ENCODE measurements around the gene CSNK1G3.
"Not testable (repeated sequence)": the region's sequence is repeated elsewhere in the genome, so short reads cannot be mapped to it uniquely, and the experiment has no call there.

CSNK1G3 gene

GRCh38 chr5:123511648-123512605 is at the start of gene CSNK1G3:
TSS of gene CSNK1G3 (plus strand) at chr5:123512177. CDS start at chr5:123545664, 33,487 bp downstream.
- DNase-seq (ENCODE audit: low spot score) = peak; percentile 95

GRCh38 chr5:123466839-123467238 is 45.1 kb upstream of the CSNK1G3 start:
- DNase-seq (ENCODE audit: low spot score) = not testable (repeated sequence)

- DNase-seq (ENCODE audit: low spot score) = no peak
Measured at GRCh38 chr5:123471385-123471784, 40.6 kb upstream of the CSNK1G3 start.

DNA sequence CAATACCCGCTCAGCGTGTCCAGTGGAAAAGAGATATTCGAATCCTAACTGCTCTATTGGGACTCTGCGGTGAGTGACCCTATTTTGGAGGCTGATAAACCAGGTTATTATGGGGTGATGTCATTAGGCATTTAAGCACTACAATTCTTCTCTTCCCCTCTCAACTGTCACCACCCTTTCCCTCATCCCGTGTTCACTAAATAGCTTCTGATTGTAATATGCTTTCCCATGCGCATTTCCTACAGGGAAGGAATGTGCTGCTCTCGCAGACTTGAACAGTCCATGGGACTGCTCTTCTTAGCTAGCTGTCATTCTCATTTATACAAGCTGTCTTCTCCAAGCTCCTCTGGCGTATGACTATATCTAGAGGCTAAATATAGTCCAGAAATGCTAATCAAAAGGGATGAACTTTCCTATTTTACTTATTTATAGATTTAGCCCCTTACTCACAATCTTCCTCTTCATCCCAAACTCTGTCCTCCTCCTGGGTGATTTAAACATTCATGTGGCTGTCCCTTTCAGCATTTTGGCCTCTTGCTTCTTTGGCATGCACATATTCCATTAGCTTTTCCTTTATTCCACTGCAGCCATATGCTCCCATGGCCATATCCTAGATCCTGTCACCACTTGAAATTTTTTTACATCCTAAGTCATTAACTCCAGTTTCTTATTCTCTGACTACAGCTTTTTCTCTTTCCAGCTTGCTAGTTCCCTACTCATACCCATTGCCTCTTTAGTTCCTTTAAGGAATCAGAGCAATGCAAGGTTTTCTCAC is 39.6 kb upstream of the CSNK1G3 start:
- DNase-seq (ENCODE audit: low spot score) = no peak

DNA sequence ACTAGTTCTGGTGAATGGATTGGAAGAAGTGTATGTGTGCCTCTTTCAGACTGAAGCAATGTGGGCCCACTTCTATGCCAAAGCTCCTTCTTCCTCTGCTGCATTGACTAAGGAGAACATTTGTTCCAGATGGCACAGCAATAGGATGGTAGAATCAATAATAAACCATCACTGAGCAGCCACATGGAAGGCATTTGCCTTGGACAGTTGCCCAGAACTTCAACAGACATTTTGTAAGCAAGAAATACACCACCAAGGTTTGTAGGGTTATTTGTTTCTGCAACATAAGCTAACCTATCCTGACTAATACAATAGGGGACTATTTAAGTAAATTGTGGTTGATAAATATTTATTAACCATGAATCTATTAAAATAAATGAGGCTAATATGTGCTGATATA is 37.7 kb upstream of the CSNK1G3 start:
- no peak for DNase-seq (ENCODE audit: low spot score)

- DNase-seq (ENCODE audit: low spot score) = no peak
Measured at GRCh38 chr5:123476731-123477130, 35.2 kb upstream of the CSNK1G3 start.

- DNase-seq (ENCODE audit: low spot score) = no peak
Measured at GRCh38 chr5:123478546-123478945, 33.4 kb upstream of the CSNK1G3 start.

GRCh38 chr5:123482258-123482657 is 29.7 kb upstream of the CSNK1G3 start:
- no peak for DNase-seq (ENCODE audit: low spot score)

DNA sequence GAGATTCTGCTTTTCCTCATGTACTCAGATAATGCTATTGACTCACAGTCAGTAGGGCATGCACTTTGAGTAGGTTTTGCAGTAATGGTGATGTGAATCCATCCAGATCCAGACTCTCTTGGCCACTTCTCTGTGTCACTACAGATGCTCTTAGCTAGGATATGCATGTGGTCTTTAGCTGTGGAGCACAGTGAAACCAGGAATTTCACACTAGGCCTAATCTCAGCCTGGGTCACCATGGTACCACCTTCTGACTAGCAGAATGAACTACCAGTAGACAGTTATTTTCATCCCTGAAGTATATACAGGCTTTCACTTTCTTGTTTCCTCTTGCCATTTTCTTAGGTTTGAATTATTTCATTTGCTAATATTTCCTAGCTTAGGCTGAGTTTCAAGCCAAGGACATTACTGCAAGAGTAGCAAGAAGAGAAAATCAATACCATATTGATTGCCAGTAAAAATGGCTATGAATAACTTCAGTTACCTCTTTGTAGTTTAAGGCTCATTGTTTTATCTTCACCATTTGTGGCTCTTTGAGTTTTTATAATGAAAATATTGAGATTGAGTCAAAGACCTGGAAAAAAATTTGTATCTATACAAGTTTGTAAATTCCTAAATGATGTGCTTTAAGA is 28.4 kb upstream of the CSNK1G3 start:
- no peak for DNase-seq (ENCODE audit: low spot score)

DNA sequence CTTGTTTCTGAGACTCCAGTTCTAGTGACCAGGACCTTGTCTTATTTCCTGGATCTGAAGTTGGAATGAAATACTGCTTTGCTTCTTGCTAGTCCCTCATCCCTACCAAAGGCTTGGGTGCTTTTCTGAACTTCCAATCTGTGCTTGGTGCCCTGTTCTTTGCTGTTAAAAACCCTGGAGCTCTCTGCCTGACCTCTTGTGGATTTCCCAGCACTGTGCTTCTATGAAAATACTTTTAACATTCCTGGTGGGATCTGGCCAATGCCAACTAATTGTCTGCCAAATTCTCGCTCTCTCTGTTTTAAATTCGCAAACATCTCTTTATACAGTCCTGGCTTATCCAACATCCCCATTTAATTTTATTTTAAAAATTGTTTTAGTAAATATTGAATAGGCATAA is 26.7 kb upstream of the CSNK1G3 start:
- DNase-seq (ENCODE audit: low spot score) = no peak

DNA sequence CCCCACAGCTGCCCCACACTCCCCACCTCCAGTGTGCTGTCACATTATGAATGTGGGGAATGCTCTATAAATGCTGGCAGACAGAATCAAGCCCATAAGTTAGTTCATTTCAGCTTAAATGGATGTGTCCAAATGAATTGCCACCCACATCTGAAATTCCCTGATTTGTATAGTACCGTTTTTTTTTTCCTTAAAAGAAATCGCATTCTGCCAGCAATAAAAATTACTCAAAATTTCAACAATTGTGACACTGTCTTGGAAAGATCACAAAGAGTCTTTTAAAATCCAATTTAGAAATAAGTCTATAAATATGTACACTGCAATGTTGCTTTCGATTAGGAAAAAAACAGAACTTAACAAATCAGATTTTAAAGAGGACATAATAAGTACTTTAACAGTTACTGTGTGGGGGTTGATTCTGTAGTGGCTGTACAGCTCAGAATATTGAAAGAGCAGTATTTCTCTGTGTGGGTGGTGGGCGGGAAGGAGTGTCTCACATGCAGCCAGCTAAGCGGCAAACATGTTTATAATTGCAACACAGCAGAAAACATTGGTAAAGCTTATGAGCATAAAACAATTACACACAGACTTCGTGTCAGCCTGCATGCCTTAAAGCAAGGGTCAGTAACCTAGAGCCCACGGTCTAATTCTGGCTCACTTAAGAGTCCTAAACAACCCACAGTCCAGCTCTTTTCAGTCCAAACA is 24.9 kb upstream of the CSNK1G3 start:
- DNase-seq (ENCODE audit: low spot score) = no peak

GRCh38 chr5:123490974-123491373 is 21.0 kb upstream of the CSNK1G3 start:
- no peak for DNase-seq (ENCODE audit: low spot score)

GRCh38 chr5:123495211-123495610 is 16.8 kb upstream of the CSNK1G3 start:
- not testable (repeated sequence) for DNase-seq (ENCODE audit: low spot score)

- DNase-seq (ENCODE audit: low spot score) = no peak
Measured at GRCh38 chr5:123496892-123497291, 15.1 kb upstream of the CSNK1G3 start.

DNA sequence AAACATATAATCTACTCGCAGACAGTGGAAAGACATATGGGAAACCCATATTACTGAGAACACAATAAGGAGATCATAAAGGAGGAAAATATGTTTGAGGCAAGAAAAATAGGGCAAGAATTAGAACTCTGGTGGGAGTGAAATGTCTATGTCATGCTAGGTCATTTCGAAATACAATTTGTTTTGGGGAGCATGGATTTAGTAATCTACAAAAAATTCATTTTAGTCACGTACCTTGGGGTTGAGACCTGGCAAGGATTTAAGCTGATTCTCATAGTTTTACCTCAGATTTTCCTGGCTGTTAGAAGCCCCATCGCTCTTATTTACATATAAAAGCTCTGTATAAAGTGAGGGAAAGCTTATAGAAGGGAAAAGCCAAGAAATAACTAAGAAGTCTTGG is 11.5 kb upstream of the CSNK1G3 start:
- no peak for DNase-seq (ENCODE audit: low spot score)

GRCh38 chr5:123502120-123502519 is 9.9 kb upstream of the CSNK1G3 start:
- DNase-seq (ENCODE audit: low spot score) = no peak

DNA sequence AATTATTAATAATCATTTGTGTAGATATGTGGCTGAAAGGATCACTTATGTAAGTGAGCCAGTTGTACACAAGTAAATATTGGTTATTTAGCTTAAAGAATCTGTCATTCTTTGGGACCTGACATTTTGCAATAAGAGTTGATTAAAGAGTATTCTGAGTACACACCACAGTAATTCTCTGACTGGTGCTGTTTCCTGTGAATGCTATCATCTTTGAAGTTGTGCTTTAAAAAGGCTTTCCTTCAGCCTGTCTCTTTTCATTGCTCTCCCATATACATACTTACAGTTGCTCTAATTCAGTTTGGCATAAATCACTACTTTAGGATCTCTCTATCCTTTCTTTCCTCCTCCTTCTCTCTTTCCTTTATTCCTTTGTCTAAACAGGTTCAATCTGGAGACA is 8.7 kb upstream of the CSNK1G3 start:
- no peak for DNase-seq (ENCODE audit: low spot score)

DNA sequence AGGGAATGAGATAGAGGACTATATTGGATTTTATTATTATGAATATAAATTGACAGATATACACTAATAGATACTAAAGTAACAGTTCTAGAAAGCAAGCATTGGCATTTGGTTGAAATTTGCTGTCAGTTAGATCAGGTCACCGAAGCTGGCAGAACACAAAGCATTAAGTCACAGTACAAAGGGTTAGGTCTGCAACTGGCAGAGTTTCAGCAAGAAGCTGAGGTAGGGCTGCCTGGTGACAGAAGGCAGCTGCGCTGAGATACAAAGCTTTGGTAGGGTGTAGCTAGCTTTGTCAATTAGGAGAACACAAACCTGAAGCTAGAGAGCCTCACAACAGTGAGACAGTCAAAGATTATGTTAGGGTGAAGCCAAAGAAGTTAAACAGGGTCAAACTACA is 6.3 kb upstream of the CSNK1G3 start:
- DNase-seq (ENCODE audit: low spot score) = no peak

DNA sequence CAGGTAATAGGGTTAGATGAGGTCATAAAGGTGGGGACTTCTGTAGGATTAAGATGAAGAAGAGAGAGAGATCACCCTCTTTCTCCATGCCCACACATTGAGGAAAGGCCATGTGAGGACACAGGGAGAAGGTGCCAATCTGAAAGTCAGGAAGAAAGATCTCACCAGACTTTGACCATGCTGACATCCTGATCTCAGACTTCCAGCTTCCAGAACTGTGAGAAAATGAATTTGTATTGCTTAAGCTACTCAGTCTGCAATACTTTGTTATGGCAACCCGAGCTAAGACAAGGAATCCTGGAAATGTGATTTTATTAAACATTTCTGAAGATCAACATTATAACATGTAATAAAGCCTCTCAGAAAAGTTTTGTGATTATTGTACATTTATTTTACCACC is 3.5 kb upstream of the CSNK1G3 start:
- DNase-seq (ENCODE audit: low spot score) = no peak

- DNase-seq (ENCODE audit: low spot score) = no peak
Measured at GRCh38 chr5:123511290-123511647, 708 bp upstream of the CSNK1G3 start.

DNA sequence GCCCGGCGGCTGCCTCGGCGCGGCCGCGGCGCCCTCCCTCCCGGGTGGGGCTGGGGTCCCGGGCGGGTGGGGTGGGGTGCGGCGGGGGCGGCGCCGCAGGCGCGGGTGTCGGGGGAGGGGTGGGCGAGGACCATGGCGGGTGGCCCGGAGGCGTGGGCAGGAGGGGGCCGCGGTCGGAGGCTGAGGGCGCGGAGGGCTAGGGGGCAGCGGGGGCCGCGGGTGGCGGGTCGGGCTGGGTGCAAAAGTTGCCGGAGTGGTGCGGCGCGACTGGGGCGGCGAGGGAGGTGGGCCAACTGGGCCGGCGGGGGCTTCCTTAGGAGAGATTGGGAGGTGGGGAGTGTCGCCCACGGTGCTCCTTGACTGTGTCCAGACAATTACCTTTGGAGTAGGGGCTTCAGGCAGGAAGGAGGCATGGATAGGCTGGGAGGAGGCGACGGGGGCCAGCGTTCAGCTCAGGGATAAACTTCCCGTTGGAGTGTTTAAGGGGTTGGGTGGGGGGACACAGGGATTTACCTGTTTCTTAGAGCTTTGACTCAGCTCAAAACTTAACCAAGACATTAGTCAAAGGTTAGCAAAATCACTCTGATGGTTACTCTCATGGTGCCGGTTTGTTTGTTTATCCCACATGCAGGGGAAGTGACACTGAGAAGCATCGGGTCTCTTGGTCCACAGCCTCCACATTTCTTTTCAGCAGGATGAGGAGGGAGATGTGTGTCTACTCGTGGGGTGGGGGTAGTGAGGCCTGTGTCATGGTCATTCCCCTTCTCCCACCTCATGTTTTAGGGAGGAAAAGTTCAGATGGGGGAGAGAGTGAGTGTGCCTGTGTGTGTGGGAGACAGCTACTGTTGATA is 859 bp downstream of the CSNK1G3 start:
- peak; percentile 38 for DNase-seq (ENCODE audit: low spot score)
